OCI-LY7 (cell line): ENCODE data around the gene UBL3. TPM values are rescaled to one million over a fixed set of nuclear protein-coding genes. Genes with fewer than 3 reads are reported as not detected.

Experiments used
- BruUV-seq: library from RNA; stranded (reverse); fragments of 400-500 nt; replicated peaks from 2 replicates; lab custom pipeline; 2021; lab: Mats Ljungman, UMichigan
- CTCF ChIA-PET: fragments of 300-600 bp; sonication (Branson Sonifier 250); formaldehyde crosslinking; loops from one replicate; lab custom pipeline; 2022; ENCODE audit warnings: antibody characterized with exemption; ENCODE audit not compliant: unreplicated experiment; lab: Charles Lee
- POLR2A ChIA-PET: fragments of 300-600 bp; sonication (Branson Sonifier 250); formaldehyde crosslinking; loops from one replicate; lab custom pipeline; 2022; ENCODE audit warnings: antibody characterized with exemption; lab: Charles Lee
- DNase-seq: peaks from one replicate; pipeline ENCODE4 v3.0.0-alpha.2; 2015; ENCODE audit warnings: low spot score
- H2AFZ ChIP-seq: fragments of 200-600 bp; sonication (generic), shearing (Covaris generic); 2 replicates; pipeline ENCODE4 v1.6.1; 2014; ENCODE audit warnings: mild to moderate bottlenecking, antibody characterized with exemption, low read length, moderate library complexity
- H3K27ac ChIP-seq: fragments of 200-600 bp; sonication (generic); 2 replicates; pipeline ENCODE4 v1.5.1; 2014; ENCODE audit warnings: mixed run types, low read depth, mild to moderate bottlenecking, moderate library complexity, low read length, inconsistent platforms; ENCODE audit not compliant: poor library complexity, severe bottlenecking
- H3K36me3 ChIP-seq: fragments of 200-600 bp; sonication (generic); 2 replicates; pipeline ENCODE4 v1.6.1; 2014; ENCODE audit warnings: mild to moderate bottlenecking, antibody characterized with exemption, low read length, moderate library complexity, mixed read lengths; ENCODE audit not compliant: insufficient read depth
- H3K4me1 ChIP-seq: fragments of 200-600 bp; sonication (generic); 2 replicates; pipeline ENCODE4 v1.5.1; 2014; ENCODE audit warnings: mild to moderate bottlenecking, low read length; ENCODE audit not compliant: insufficient read depth, poor library complexity, severe bottlenecking
- H3K4me2 ChIP-seq: fragments of 200-600 bp; sonication (generic); 2 replicates; pipeline ENCODE4 v1.6.1; 2014; ENCODE audit warnings: mild to moderate bottlenecking, low read length
- H3K4me3 ChIP-seq: fragments of 200-600 bp; sonication (generic); 2 replicates; pipeline ENCODE4 v1.5.1; 2014; ENCODE audit warnings: mild to moderate bottlenecking, low read depth, low read length; ENCODE audit not compliant: poor library complexity, severe bottlenecking
- H3K79me2 ChIP-seq: fragments of 200-600 bp; sonication (generic); 2 replicates; pipeline ENCODE4 v1.6.1; 2016; ENCODE audit warnings: low read depth, mild to moderate bottlenecking, low read length, moderate library complexity, mixed read lengths; ENCODE audit not compliant: insufficient read depth
- H3K9me2 ChIP-seq: fragments of 200-600 bp; sonication (generic); 2 replicates; pipeline ENCODE4 v1.6.1; 2016; ENCODE audit warnings: mild to moderate bottlenecking, low read length, mixed read lengths; ENCODE audit not compliant: insufficient read depth
- H3K9me3 ChIP-seq: fragments of 200-600 bp; sonication (generic); 2 replicates; pipeline ENCODE4 v1.6.1; 2014; ENCODE audit warnings: mild to moderate bottlenecking, mixed run types, low read length, mixed read lengths
- H4K20me1 ChIP-seq: fragments of 200-600 bp; sonication (generic); 2 replicates; pipeline ENCODE4 v1.6.1; 2014; ENCODE audit warnings: mild to moderate bottlenecking, antibody characterized with exemption, low read length, moderate library complexity, mixed read lengths; ENCODE audit not compliant: insufficient read depth
- EZH2phosphoT487 ChIP-seq: fragments of 200-600 bp; sonication (generic); IDR thresholded peaks from 2 replicates; pipeline ENCODE4 v1.6.1; 2018; ENCODE audit warnings: low read depth, borderline replicate concordance, mild to moderate bottlenecking, mixed run types, antibody characterized with exemption, low read length, moderate library complexity, mixed read lengths
- intact Hi-C: fragments of 100-400 bp; cut with micrococcal nuclease; formaldehyde crosslinking; loops from one replicate; pipeline ENCODE4 v1.10.0; 2022; ENCODE audit not compliant: unreplicated experiment
- total RNA-seq, 2 experiments: library from RNA; depleted of rRNA in 1 of 2; stranded (reverse); fragments of >200 nt in 1 of 2; shearing (Covaris generic) in 1 of 2; gene quantifications; 2 replicates each; pipeline ENCODE4 v1.2.3, GENCODE V29; 2014 to 2022
- TF ChIP-seq, protein P1 (sequence below): fragments of 200-600 bp; sonication (generic); conservative IDR thresholded peaks from 2 replicates; pipeline ENCODE4 v1.5.1; 2014; ENCODE audit warnings: mild to moderate bottlenecking, antibody characterized with exemption, low read length, moderate library complexity, mixed read lengths

The UBL3 gene
- total RNA-seq, 2 experiments from 2014 or later, result 5.6 to 11.4 TPM

DNA sequence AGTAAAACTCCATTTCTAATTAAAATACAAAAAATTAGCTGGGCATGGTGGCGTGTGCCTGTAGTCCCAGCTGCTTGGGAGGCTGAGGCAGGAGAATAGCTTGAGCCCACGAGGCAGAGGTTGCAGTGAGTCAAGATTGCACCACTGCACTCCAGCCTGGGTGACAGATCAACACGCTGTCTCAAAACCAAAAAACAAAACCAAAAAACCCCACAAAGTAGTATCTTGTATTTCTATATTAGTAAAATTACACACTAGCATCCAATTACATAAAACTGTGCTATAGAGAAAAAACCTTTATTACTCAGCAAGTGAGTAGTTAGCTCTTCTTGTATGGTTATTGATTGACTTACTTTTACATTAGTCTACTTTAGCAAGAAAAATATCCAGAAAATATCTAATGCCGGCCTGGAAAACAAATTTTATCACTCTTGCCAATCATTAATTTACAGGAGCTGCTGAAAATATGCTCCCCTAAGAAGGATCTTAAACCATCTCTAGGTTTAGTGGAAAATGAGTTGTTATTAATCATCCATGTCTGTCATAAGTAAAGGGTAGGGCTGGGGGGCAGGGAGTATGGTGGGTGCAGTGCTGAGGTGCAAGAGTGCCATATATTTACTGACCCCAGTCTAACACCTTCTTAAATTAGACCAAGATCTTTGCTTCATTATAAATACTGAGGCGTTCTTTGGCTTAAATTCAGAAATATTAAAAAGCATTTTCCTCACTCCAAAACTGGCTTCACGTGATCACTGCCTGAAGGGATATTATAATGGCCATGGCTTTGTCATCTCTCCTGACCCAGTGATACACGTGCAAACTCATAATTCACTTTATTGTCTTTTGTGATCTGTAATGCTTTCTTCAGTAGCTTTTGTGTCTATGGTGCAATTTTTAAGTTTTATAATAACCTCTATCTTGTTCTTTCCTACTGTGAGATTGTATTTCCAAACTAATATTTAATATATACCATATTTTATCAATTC is 44.1 kb downstream of the UBL3 start:
- H3K9me3 ChIP-seq, result no peaks in the 10 kb centered on the region
- BruUV-seq, result no TSS peak
- POLR2A ChIA-PET, result interaction anchor here (1.8 kb wide), 1 partner anchor 11 kb away, joined by 5 read pairs; no protein-coding TSS in a partner anchor
- no peaks in the 10 kb centered on the region for H3K4me1 ChIP-seq
- peaks cover 13% of the 10 kb centered on the region; the same call in 1 of the 2 replicates for H4K20me1 ChIP-seq
- no peaks in the 10 kb centered on the region for H3K36me3 ChIP-seq
- no peaks in the 10 kb centered on the region for H3K79me2 ChIP-seq
- CTCF ChIA-PET, result no interaction called here
- DNase-seq, result no peak
- H3K4me2 ChIP-seq, result no peak overlapping the region
- intact Hi-C loops, result no loop called here
- no peaks in the 10 kb centered on the region for H3K9me2 ChIP-seq
- no peak overlapping the region for H3K27ac ChIP-seq
- TF ChIP-seq EZH2phosphoT487, result no peak
- TF ChIP-seq, protein P1, sequence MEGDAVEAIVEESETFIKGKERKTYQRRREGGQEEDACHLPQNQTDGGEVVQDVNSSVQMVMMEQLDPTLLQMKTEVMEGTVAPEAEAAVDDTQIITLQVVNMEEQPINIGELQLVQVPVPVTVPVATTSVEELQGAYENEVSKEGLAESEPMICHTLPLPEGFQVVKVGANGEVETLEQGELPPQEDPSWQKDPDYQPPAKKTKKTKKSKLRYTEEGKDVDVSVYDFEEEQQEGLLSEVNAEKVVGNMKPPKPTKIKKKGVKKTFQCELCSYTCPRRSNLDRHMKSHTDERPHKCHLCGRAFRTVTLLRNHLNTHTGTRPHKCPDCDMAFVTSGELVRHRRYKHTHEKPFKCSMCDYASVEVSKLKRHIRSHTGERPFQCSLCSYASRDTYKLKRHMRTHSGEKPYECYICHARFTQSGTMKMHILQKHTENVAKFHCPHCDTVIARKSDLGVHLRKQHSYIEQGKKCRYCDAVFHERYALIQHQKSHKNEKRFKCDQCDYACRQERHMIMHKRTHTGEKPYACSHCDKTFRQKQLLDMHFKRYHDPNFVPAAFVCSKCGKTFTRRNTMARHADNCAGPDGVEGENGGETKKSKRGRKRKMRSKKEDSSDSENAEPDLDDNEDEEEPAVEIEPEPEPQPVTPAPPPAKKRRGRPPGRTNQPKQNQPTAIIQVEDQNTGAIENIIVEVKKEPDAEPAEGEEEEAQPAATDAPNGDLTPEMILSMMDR, result no peak
- H3K4me3 ChIP-seq, result no peak overlapping the region
- no peak overlapping the region for H2AFZ ChIP-seq

DNA sequence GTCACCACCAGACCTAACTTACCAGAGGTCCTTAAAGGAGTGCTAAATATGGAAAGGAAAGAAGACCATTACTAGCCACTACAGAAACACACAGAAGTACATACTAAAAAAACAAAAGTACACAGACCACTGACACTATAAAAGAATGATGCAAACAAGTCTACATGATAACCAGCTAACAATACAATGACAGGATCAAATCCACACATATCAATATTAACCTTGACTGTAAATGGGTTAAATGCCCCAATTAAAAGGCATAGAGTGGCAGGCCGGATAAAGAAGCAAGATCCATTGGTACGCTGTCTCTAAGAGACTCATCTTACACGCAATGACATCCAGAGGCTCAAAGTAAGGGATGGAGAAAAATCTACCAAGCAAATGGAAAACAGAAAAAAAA is 47.2 kb downstream of the UBL3 start:
- no peak for DNase-seq
- Histone ChIP-seq H3K4me3 (no peak overlapping the region), H3K79me2 (no peaks in the 10 kb centered on the region), H3K9me3 (no peaks in the 10 kb centered on the region), H2AFZ (no peak overlapping the region), H3K4me2 (no peak overlapping the region), H4K20me1 (peaks cover 13% of the 10 kb centered on the region; the same call in 1 of the 2 replicates), H3K36me3 (no peaks in the 10 kb centered on the region), H3K4me1 (no peaks in the 10 kb centered on the region), H3K9me2 (no peaks in the 10 kb centered on the region), H3K27ac (no peak overlapping the region)
- no TSS peak for BruUV-seq
- ChIA-PET POLR2A (no interaction called here), CTCF (no interaction called here)
- intact Hi-C loops, result no loop called here
- TF ChIP-seq EZH2phosphoT487, result no peak
- TF ChIP-seq, protein P1, result no peak

DNA sequence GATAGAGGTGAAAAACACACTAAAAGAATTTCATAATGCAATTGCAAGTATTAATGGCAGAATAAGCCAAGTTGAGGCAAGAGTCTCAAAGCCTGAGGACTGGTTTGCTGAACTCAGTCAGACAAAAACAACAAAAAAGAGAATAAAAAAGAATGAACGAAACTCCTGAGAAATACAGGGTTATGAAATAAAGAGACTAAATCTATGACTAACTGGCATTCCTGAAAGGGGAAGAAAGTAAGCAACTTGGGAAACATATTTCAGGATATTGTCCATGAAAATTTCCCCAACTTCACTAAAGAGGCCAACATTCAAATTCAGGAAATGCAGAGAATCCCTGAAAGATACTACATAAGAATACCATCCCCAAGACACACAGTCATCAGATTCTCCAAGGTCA is 47.8 kb downstream of the UBL3 start:
- CTCF ChIA-PET, result no interaction called here
- TF ChIP-seq, protein P1, result no peak
- TF ChIP-seq EZH2phosphoT487, result no peak
- peaks cover 13% of the 10 kb centered on the region; the same call in 1 of the 2 replicates for H4K20me1 ChIP-seq
- H3K9me3 ChIP-seq, result no peaks in the 10 kb centered on the region
- intact Hi-C loops, result no loop called here
- no peaks in the 10 kb centered on the region for H3K4me1 ChIP-seq
- no peak overlapping the region for H3K27ac ChIP-seq
- H3K4me3 ChIP-seq, result no peak overlapping the region
- H3K9me2 ChIP-seq, result no peaks in the 10 kb centered on the region
- POLR2A ChIA-PET, result no interaction called here
- H3K79me2 ChIP-seq, result no peaks in the 10 kb centered on the region
- no peaks in the 10 kb centered on the region for H3K36me3 ChIP-seq
- H3K4me2 ChIP-seq, result no peak overlapping the region
- DNase-seq, result no peak
- BruUV-seq, result no TSS peak
- H2AFZ ChIP-seq, result no peak overlapping the region
